RWPE1 (cell line): ENCODE results near the gene ZDHHC24.
"Not testable (repeated sequence)": the region's sequence is repeated elsewhere in the genome, so short reads cannot be mapped to it uniquely, and the experiment has no call there.

ENCODE experiments used
- CTCF ChIA-PET: fragments of 350-600 bp; sonication (Branson Sonifier 250); formaldehyde crosslinking; extraction: SDS; loops from one replicate; lab custom pipeline; 2021; lab: Yijun Ruan, JAX
- POLR2A ChIA-PET: fragments of 400-600 bp; formaldehyde crosslinking; extraction: SDS; loops from one replicate; lab custom pipeline; 2020; ENCODE audit warnings: antibody characterized with exemption; ENCODE audit not compliant: low non-redundant PET; lab: Yijun Ruan, JAX
- DNase-seq: peaks from one replicate; pipeline ENCODE4 v3.0.0; 2012; ENCODE audit warnings: low spot score
- H3K27ac ChIP-seq: fragments of 450-650 bp; 2 replicates; pipeline ENCODE4 v1.5.1; 2017
- TF ChIP-seq, protein P1 (sequence below): fragments of 450-650 bp; conservative IDR thresholded peaks from 2 replicates; pipeline ENCODE4 v1.5.1; 2017; ENCODE audit warnings: low read depth, mild to moderate bottlenecking

Gene ZDHHC24

DNA sequence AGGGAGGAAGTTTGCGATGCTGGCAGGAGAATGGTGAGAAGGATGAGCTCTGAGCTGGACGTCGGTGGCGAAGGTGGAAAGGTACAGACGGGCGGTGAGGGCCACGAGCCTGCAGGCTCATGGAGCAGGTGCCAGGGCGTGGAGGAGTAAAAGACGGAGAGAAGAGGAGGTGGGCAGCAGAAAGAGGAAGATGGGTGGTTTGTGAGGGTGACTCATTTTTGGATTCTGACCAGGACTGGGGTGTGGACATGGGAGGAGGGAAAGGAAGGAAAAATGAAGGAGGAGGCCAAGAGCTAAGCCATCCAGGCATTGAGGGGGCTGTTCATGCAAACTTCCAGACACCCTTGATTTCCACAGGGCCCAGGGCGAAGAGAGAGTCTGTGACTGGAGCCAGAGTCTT is 3.5 kb downstream of the ZDHHC24 start:
- ChIA-PET CTCF (no interaction called here), POLR2A (no interaction called here)
- TF ChIP-seq, protein P1, sequence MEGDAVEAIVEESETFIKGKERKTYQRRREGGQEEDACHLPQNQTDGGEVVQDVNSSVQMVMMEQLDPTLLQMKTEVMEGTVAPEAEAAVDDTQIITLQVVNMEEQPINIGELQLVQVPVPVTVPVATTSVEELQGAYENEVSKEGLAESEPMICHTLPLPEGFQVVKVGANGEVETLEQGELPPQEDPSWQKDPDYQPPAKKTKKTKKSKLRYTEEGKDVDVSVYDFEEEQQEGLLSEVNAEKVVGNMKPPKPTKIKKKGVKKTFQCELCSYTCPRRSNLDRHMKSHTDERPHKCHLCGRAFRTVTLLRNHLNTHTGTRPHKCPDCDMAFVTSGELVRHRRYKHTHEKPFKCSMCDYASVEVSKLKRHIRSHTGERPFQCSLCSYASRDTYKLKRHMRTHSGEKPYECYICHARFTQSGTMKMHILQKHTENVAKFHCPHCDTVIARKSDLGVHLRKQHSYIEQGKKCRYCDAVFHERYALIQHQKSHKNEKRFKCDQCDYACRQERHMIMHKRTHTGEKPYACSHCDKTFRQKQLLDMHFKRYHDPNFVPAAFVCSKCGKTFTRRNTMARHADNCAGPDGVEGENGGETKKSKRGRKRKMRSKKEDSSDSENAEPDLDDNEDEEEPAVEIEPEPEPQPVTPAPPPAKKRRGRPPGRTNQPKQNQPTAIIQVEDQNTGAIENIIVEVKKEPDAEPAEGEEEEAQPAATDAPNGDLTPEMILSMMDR = no peak
- DNase-seq = no peak
- H3K27ac ChIP-seq = peak overlapping the region; percentile 54

DNA sequence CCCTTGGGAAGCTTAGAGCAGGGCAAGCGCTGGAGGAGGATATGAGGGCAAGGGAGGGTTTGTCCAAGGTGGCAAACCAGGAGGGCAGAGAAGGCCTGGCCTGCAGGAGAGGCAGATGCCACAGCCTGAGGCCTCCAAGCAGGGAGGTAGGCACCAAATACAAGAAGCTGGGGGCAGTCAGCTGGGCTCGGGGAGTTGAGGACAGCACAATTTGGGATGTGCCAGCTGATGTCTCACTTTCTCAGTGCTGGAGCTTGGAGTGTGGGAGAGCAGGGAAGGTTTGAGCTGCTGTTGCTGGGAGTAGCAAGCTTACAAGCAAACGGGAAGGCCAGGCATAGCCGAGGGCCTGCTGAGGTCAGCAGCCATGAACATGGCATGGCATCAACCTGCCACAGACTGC is 4.0 kb downstream of the ZDHHC24 start:
- TF ChIP-seq, protein P1 = no peak
- DNase-seq = no peak
- ChIA-PET CTCF (no interaction called here), POLR2A (no interaction called here)
- peak overlapping the region; percentile 54 for H3K27ac ChIP-seq

DNA sequence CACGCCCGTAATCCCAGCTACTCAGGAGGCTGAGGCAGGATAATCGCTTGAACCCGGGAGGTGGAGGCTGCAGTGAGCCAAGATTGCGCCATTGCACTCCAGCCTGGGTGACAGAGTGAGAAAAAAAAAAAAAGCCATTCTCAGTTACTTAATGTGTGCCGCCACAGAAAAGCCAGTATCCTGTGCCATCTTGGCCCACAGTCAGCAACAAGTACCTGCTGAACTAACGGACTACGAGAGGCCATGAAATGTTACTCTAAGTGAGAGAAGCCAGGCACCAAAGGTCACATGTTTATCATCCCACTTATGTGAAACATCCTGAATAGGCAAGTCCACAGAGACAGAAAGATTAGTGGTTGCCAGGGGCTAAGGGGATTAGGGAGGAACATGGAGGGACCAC is 5.2 kb downstream of the ZDHHC24 start:
- DNase-seq, H3K27ac ChIP-seq, POLR2A ChIA-PET: not testable (repeated sequence)
- CTCF ChIA-PET = interaction anchor here (0.6 kb wide), 1 partner anchor 131 kb away, joined by 4 read pairs; no protein-coding TSS in a partner anchor

DNA sequence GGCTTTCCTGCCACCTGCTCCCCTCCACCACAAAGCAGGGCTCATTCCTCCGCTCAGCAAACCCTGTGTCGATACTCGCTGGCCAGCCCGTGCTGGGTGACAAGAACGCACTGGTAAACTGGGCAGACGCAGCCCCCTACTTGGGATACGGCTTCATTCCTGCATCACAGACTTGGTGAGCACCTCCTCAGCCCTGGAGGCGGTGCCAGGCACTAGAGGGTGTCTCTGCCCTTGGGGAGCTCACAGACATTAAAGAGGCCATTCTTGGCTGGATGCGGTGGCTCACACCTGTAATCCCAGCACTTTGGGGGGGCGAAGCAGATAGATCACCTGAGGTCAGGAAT is 6.0 kb downstream of the ZDHHC24 start:
- ChIA-PET POLR2A (no interaction called here), CTCF (interaction anchor here (0.6 kb wide), 1 partner anchor 131 kb away, joined by 4 read pairs; no protein-coding TSS in a partner anchor)
- TF ChIP-seq, protein P1 = no peak
- no peak for DNase-seq
- no peak overlapping the region for H3K27ac ChIP-seq

DNA sequence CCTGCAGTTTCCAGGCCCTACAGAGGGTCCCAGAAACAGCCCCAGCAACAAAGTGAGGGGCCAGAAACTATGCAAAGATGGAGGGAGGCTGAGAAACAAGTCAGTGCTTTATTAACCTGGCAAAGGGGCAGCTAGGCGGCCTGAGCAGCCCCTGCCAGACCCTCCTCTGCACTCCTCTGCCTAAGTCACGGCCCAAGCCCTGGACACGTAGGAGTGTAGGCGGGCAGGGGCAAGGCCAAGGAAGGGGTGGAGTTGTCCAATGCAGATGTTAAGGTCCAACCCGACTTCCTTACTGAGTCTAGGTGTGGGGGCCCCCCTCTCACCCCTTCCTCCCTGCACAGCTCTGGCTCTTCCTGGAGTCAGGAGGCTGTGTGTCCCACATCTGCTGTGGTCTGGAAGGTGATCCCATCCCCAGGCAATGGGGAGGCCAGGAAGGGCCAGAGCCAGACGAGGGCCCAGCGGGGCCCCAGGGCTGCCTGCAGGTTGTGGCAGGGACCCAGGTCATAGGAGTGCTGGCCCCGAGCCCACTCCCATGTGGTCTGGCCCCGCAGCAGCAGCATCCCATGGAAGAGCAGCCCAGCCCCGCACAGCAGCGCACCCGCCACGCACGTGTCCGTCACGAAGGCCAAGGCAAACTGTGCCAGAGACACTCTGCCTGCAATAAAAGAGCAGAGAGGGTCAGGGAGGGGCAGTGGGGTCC is 6.5 kb downstream of the ZDHHC24 start:
- ChIA-PET CTCF (interaction anchor here (0.6 kb wide), 1 partner anchor 37 kb away, joined by 3 read pairs; no protein-coding TSS in a partner anchor), POLR2A (no interaction called here)
- no peak for DNase-seq
- H3K27ac ChIP-seq = peak overlapping the region; percentile 28
- TF ChIP-seq, protein P1 = no peak

DNA sequence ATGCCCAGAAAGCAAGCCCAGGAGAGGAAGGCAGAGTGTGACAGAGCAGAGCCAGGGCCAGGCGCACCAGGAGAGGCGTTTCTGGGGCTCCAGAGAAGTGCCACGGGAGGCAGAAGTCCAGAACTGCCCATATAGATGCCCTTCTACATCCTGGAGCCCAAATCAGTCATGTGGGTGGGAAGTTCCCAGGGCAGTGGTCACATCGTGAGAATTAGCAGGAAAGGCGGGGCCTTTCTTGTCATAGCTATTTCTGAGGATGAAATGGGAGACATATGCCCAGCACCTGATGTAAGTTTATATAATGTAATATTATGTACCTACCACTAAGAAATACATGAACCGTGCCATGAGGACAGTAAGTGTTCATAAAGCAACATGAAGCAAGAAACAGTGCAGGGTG is 13.1 kb downstream of the ZDHHC24 start:
- DNase-seq = no peak
- ChIA-PET POLR2A (interaction anchor here (0.5 kb wide), 1 partner anchor 35 kb away, joined by 3 read pairs; the partner anchor contains the start of gene CTSF), CTCF (no interaction called here)

DNA sequence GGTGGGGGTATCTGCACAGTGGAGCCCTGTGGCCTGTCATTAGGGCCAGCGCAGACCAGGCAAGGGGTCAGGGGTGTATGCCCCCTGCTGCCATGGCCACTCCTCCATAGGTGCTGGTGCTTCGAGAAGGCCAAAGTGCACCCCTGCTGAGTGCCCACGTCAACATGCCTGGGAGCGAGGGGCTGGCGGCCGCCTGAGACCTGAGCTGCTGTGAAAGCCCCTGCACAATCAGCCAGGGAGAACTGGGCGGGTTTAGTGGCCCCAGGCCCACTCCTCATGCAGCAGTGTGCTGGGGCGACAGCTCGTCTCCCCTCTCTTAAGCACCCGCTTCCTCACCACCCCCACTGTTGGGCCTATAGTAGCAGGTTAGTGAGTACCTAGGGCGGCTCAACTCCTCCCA is 14.0 kb downstream of the ZDHHC24 start:
- TF ChIP-seq, protein P1 = no peak
- no peak for DNase-seq
- ChIA-PET POLR2A (no interaction called here), CTCF (no interaction called here)
- H3K27ac ChIP-seq = no peak overlapping the region; the same call in 1 of the 2 replicates

More for the DNA sequence above, 13.1 kb downstream of the ZDHHC24 start:
- TF ChIP-seq, protein P1 = no peak
- peak overlapping the region; percentile 26 for H3K27ac ChIP-seq
